B cell (primary cell): ENCODE data around the gene OR4D5. TPM values are rescaled to one million over a fixed set of nuclear protein-coding genes. Genes with fewer than 3 reads are reported as not detected.

ENCODE experiments used
- ATAC-seq: fragments of 200-7000 bp; cut with Tn5 transposase; one replicate; pipeline ENCODE4 v1.10.0; 2021; ENCODE audit warnings: low read depth, mild to moderate bottlenecking, moderate number of reproducible peaks, moderate library complexity
- CTCF ChIA-PET: fragments of 350-600 bp; sonication (Branson Sonifier 250); formaldehyde crosslinking; loops from one replicate; lab custom pipeline; 2021; ENCODE audit warnings: antibody characterized with exemption, inconsistent platforms; lab: Charles Lee
- POLR2A ChIA-PET: fragments of 350-600 bp; sonication (Branson Sonifier 250); formaldehyde crosslinking; loops from one replicate; lab custom pipeline; 2021; ENCODE audit warnings: antibody characterized with exemption; lab: Charles Lee
- DNase-seq: peaks from one replicate; pipeline ENCODE4 v3.0.0; 2013
- H2AFZ ChIP-seq: 2 replicates; pipeline ENCODE4 v1.6.1; 2012; ENCODE audit warnings: mild to moderate bottlenecking, low read depth, low read length; ENCODE audit not compliant: insufficient read depth, poor library complexity, severe bottlenecking
- H3K27ac ChIP-seq, 2 donors: 1 replicate in 1 of 2; 2 replicates in 1 of 2; pipeline ENCODE4 v1.5.1; 2012 to 2013; ENCODE audit warnings: low read length in 2 of 2, mild to moderate bottlenecking in 2 of 2, moderate library complexity in 1 of 2
- H3K27me3 ChIP-seq, 4 experiments: fragments of 200-600 bp in 1 of 4; sonication (generic) in 1 of 4; replicated peaks in 1 of 4; 1 replicate in 2 of 4; 2 replicates in 2 of 4; pipeline versions ENCODE4 v1.6.1 to v1.7.0; 2013 to 2016; ENCODE audit warnings: low read length in 3 of 4, mild to moderate bottlenecking in 2 of 4, mixed read lengths in 1 of 4, moderate library complexity in 1 of 4; ENCODE audit not compliant: insufficient read depth in 4 of 4, control insufficient read depth in 3 of 4; ENCODE audit errors: control extremely low read depth in 1 of 4
- H3K36me3 ChIP-seq, 2 experiments: replicated peaks in 1 of 2; 1 replicate in 1 of 2; 2 replicates in 1 of 2; pipeline versions ENCODE4 v1.6.1 to v1.7.1; 2013; ENCODE audit warnings: low read length in 1 of 2; ENCODE audit not compliant: insufficient read depth in 2 of 2, control insufficient read depth in 1 of 2; ENCODE audit errors: control extremely low read depth in 1 of 2, extremely low read depth in 1 of 2
- H3K4me1 ChIP-seq, 2 donors: fragments of 200-600 bp in 1 of 2; sonication (generic) in 1 of 2; 1 replicate in 1 of 2; 2 replicates in 1 of 2; pipeline versions ENCODE4 v1.5.1 to v1.6.1; 2013 to 2017; ENCODE audit warnings: low read length in 2 of 2; ENCODE audit not compliant: control insufficient read depth in 2 of 2, insufficient read depth in 2 of 2
- H3K4me2 ChIP-seq: replicated peaks from 2 replicates; pipeline ENCODE3; 2012; ENCODE audit warnings: mild to moderate bottlenecking, low read depth, low read length; ENCODE audit not compliant: poor library complexity, severe bottlenecking
- H3K4me3 ChIP-seq, 5 experiments: fragments of 200-600 bp in 1 of 5; sonication (generic) in 1 of 5; 1 replicate in 3 of 5; 2 replicates in 2 of 5; pipeline versions ENCODE4 v1.5.1 to v1.7.0; 2011 to 2016; ENCODE audit warnings: low read length in 4 of 5, mild to moderate bottlenecking in 4 of 5, low read depth in 2 of 5, control low read depth in 1 of 5, moderate library complexity in 1 of 5; ENCODE audit not compliant: insufficient read depth in 1 of 5; ENCODE audit errors: control extremely low read depth in 1 of 5, extremely low read depth in 1 of 5
- H3K79me2 ChIP-seq: fragments of 200-600 bp; sonication (generic); one replicate; pipeline ENCODE4 v1.6.0; 2016; ENCODE audit warnings: low read length; ENCODE audit not compliant: control insufficient read depth, insufficient read depth
- H3K9ac ChIP-seq: fragments of 200-600 bp; sonication (generic); 2 replicates; pipeline ENCODE4 v1.6.1; 2017; ENCODE audit warnings: mild to moderate bottlenecking, low read length, moderate library complexity
- H3K9me3 ChIP-seq, 3 donors: one replicate each; pipeline versions ENCODE4 v1.6.1 to v1.7.1; 2013; ENCODE audit warnings: low read length in 2 of 3; ENCODE audit not compliant: control insufficient read depth in 2 of 3, insufficient read depth in 1 of 3; ENCODE audit errors: control extremely low read depth in 1 of 3
- H4K20me1 ChIP-seq: 2 replicates; pipeline ENCODE4 v1.6.0; 2012; ENCODE audit warnings: mild to moderate bottlenecking, low read length; ENCODE audit not compliant: insufficient read depth, control insufficient read depth, poor library complexity, severe bottlenecking
- H3K27ac Mint-ChIP-seq: one replicate; pipeline ENCODE4 v1.8.0; 2021; ENCODE audit warnings: mixed read lengths
- H3K27me3 Mint-ChIP-seq: one replicate; pipeline ENCODE4 v1.8.0; 2021; ENCODE audit warnings: mixed read lengths
- H3K4me1 Mint-ChIP-seq: one replicate; pipeline ENCODE4 v1.8.0; 2021; ENCODE audit warnings: mixed read lengths
- H3K4me3 Mint-ChIP-seq: one replicate; pipeline ENCODE4 v1.8.0; 2021; ENCODE audit warnings: mixed read lengths
- H3K9me3 Mint-ChIP-seq: one replicate; pipeline ENCODE4 v1.8.0; 2022; ENCODE audit warnings: mixed read lengths; ENCODE audit not compliant: insufficient read depth
- CTCF ChIP-seq: fragments of 200-600 bp; IDR thresholded peaks from one replicate; pipeline ENCODE4 v1.8.0; 2022; ENCODE audit warnings: antibody characterized with exemption, mild to moderate bottlenecking
- EZH2 ChIP-seq: IDR thresholded peaks from 2 replicates; pipeline ENCODE4 v1.6.1; 2012; ENCODE audit warnings: borderline replicate concordance, low read depth, mild to moderate bottlenecking, moderate library complexity, low read length; ENCODE audit not compliant: insufficient read depth, poor library complexity, severe bottlenecking
- WGBS: methylation state at CpG from one replicate; pipeline ENCODE4 v1.1.5; 2013; ENCODE audit warnings: missing lambda C conversion rate; ENCODE audit not compliant: insufficient coverage; 5-methylcytosine and 5-hydroxymethylcytosine counted together
- intact Hi-C: fragments of 100-400 bp; cut with micrococcal nuclease; formaldehyde crosslinking; loops from one replicate; pipeline ENCODE4 v1.10.0; 2022
- polyA plus RNA-seq: library from polyadenylated mRNA; depleted of rRNA; stranded (reverse); fragments of >200 nt; gene quantifications from 2 replicates; pipeline ENCODE4 v1.2.3, GENCODE V29; 2012
- total RNA-seq, 2 donors: library from RNA; stranded (reverse); fragments of 120-200 nt in 1 of 2; gene quantifications; 1 replicate in 1 of 2; 2 replicates in 1 of 2; pipeline versions ENCODE4 v1.2.3 to v1.2.4, GENCODE V29; 2013 to 2022

The OR4D5 gene
- total and polyA plus RNA-seq, 2 donors (not counting 1 experiment from before 2014, with no cell fraction given), result not detected

- Histone ChIP-seq H2AFZ (no peak within 1 kb of the TSS), H4K20me1 (no peaks in the 10 kb centered on the region), H3K27me3 (no peaks in the 10 kb centered on the region), H3K27ac (no peak within 1 kb of the TSS), H3K4me1 (no peaks in the 10 kb centered on the region), H3K4me2 (no peak within 1 kb of the TSS), H3K9me3 (no peaks in the 10 kb centered on the region), H3K4me3 (no peak within 1 kb of the TSS), H3K36me3 (no peaks in the 10 kb centered on the region), H3K9ac (no peak within 1 kb of the TSS), H3K79me2 (no peaks in the 10 kb centered on the region)
- intact Hi-C loops, result no loop called here
- no peak for TF ChIP-seq EZH2
- no peak for TF ChIP-seq CTCF
- Mint-ChIP-seq H3K27me3 (peaks cover 11% of the 10 kb centered on the region), H3K27ac (no peak within 1 kb of the TSS), H3K4me3 (no peak within 1 kb of the TSS), H3K4me1 (no peaks in the 10 kb centered on the region), H3K9me3 (no peaks in the 10 kb centered on the region)
- no CpG with 5 or more reads among the region's 3 CpGs for WGBS
- CTCF ChIA-PET, result no interaction called here
- ATAC-seq (no peak), DNase-seq (no peak)
- POLR2A ChIA-PET, result no interaction called here
Observed at GRCh38 chr11:123943738-123944137, 4.3 kb downstream of the OR4D5 start, which contains the start of gene OR6T1. Gene OR6T1, minus strand, starts transcription at chr11:123943838. Its CDS starts 0 bp downstream, at chr11:123943838.

- Histone ChIP-seq H3K4me2 (no peak overlapping the region), H2AFZ (no peak overlapping the region), H3K9me3 (no peaks in the 10 kb centered on the region), H4K20me1 (no peaks in the 10 kb centered on the region), H3K79me2 (no peaks in the 10 kb centered on the region), H3K36me3 (no peaks in the 10 kb centered on the region), H3K4me1 (no peaks in the 10 kb centered on the region), H3K27me3 (no peaks in the 10 kb centered on the region), H3K4me3 (no peak overlapping the region), H3K27ac (no peak overlapping the region), H3K9ac (no peak overlapping the region)
- ATAC-seq (no peak), DNase-seq (no peak)
- Mint-ChIP-seq H3K27me3 (peaks cover 11% of the 10 kb centered on the region), H3K4me1 (no peaks in the 10 kb centered on the region), H3K4me3 (no peak overlapping the region), H3K27ac (no peak overlapping the region), H3K9me3 (no peaks in the 10 kb centered on the region)
- POLR2A ChIA-PET, result no interaction called here
- intact Hi-C loops, result no loop called here
- WGBS, result no CpG with 5 or more reads among the region's 1 CpG
- CTCF ChIA-PET, result no interaction called here
- TF ChIP-seq EZH2 (no peak), CTCF (no peak)
Observed at GRCh38 chr11:123945132-123945531, 5.7 kb downstream of the OR4D5 start.
